HG03064 (cell line): Measurements from ENCODE around the gene SLCO6A1.
A peak's percentile ranks its signal among the peaks of the same experiment; 100 is the strongest.

Experiments used
- ATAC-seq: cut with Tn5 transposase; IDR thresholded peaks from one replicate; pipeline ENCODE4 v1.9.1; 2021; ENCODE audit warnings: low read depth; ENCODE audit not compliant: unreplicated experiment

Gene SLCO6A1

GRCh38 chr5:102481054-102481715 lies 17.6 kb downstream of the SLCO6A1 start:
- no peak for ATAC-seq

GRCh38 chr5:102453716-102454115 lies 45.1 kb downstream of the SLCO6A1 start:
- ATAC-seq = peak; percentile 81

- no peak for ATAC-seq
Measured at GRCh38 chr5:102451082-102451481, 47.7 kb downstream of the SLCO6A1 start.

- ATAC-seq = no peak
Measured at GRCh38 chr5:102450313-102450990, 48.3 kb downstream of the SLCO6A1 start.

- ATAC-seq = no peak
Measured at GRCh38 chr5:102433473-102433872, 65.3 kb downstream of the SLCO6A1 start.

- ATAC-seq = no peak
Measured at GRCh38 chr5:102421647-102422046, 77.2 kb downstream of the SLCO6A1 start.

GRCh38 chr5:102418531-102418930 lies 80.3 kb downstream of the SLCO6A1 start:
- no peak for ATAC-seq

- no peak for ATAC-seq
Measured at GRCh38 chr5:102414448-102414847, 84.4 kb downstream of the SLCO6A1 start.

GRCh38 chr5:102388235-102388634 lies 110.6 kb downstream of the SLCO6A1 start:
- ATAC-seq = no peak

GRCh38 chr5:102385365-102385764 lies 113.4 kb downstream of the SLCO6A1 start:
- ATAC-seq = no peak

- no peak for ATAC-seq
Measured at GRCh38 chr5:102380174-102380573, 118.6 kb downstream of the SLCO6A1 start.

GRCh38 chr5:102375876-102376275 lies 122.9 kb downstream of the SLCO6A1 start:
- ATAC-seq = no peak

GRCh38 chr5:102375272-102375671 lies 123.5 kb downstream of the SLCO6A1 start:
- no peak for ATAC-seq

GRCh38 chr5:102368392-102368791 lies 130.4 kb downstream of the SLCO6A1 start:
- ATAC-seq = no peak

- no peak for ATAC-seq
Measured at GRCh38 chr5:102341681-102342288, 157.0 kb downstream of the SLCO6A1 start.

- no peak for ATAC-seq
Measured at GRCh38 chr5:102324714-102325113, 174.1 kb downstream of the SLCO6A1 start.
